Activated CD8-positive, alpha-beta memory T cell treated with anti-CD3 and anti-CD28 coated beads, Interleukin-2, amount 50 U/mL, for 4 hours (primary cell): Measurements from ENCODE around the gene SEPSECS.
A peak's percentile ranks its signal among the peaks of the same experiment; 100 is the strongest.

Experiments
- DNase-seq: peaks from one replicate; pipeline ENCODE4 v3.0.0-alpha.2; 2020

The SEPSECS gene

DNA sequence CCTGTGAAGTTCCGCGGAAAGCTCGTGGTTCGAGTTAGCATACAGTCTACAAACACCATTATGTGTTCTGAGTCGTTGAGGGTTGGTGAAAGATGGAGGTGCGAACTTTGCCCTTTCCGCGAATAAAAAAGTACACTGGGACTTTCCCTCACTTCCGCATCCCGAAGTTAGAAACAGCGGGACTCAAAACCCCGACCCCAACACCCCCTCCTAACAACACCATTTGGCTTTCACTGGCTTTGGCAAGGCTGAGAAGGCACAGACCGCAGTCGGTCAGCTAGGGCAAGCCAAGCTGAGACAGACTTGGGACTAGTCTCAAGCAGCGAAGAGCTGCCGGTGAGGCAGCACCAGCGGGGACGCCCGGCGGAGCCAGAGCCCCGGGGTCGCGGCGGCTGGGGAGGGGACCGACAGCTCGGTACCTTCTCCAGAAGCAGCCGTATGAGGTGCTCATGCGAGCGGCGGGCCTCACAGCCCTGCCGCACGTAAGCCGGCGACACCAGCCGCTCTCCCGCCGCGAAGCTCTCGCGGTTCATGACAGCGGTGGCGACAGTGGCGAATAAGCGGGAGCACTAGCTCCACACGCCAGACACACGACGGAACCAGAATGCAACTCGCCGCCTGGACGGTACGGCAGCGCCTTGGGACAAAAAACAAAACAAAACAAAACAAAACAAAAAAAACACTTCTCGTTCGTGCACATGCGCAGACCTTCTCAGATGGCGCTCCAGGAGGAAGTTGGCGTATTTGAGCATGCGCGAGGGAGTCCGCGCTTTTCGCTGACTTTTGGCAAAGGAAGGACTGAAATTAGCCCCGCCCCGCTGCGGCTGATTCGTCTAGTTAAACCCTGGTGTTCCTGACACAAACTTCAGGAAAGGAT lies at the start of gene SEPSECS:
Gene SEPSECS, minus strand, starts transcription at position 613 of the 877 bp plus-strand sequence. Its CDS starts 80 bp downstream, at position 533.
- DNase-seq, result peak; percentile 91

DNA sequence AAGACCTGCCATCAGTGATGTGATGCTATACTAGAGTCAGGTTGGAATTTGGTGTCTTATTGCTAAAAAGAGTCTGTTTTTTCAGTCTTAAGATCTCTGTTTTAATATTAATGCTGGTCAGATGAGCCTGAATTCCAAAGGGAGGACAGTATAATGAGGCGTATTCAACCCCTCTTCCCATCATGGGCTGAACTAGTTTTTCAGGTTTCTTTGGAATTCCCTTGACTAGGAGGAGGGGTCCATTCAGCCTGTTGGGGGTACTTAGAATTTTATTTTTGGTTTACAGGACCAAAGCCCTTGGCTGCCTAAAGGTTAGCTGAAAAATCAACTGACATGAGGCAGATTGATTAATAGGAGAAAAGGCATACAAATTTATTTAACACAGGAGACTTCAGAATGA lies 49.5 kb upstream of the SEPSECS start:
- DNase-seq, result no peak

DNA sequence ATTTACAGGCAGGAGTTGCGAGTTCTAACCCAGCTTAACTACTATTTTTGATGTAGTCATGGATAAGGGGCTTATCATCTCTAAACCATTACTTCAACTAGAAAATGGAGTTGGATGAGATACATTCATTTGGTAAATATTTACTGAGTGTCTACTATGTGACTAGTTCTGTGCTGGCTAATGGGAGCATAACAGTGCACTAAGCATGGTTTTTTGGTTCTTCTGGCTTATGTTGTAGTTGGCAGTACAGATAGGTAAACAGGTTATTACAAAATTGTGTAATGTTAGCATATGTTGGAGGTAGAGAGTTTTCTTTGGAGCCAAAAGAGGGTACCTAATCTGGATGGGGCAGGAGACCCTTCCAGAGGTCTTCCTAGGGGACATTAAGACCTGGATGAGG lies 47.7 kb upstream of the SEPSECS start:
- no peak for DNase-seq

DNA sequence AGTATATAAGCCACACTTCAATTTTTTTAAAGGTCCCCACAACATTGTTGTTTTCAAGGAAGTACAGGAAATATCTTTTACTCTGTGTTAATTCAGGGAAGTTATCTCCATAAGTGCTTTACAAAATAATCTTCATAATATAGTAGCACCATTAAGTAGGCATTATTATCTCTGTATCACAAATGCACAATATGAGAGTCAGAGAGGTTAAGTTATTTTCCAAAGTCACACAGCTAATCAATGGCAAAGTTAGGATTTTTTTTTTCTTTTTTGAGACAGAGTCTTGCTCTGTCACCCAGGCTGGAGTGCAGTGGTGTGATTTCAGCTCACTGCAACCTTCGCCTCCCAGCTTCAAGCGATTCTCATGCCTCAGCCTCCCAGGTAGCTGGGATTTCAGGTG lies 38.5 kb upstream of the SEPSECS start:
- DNase-seq, result no peak

DNA sequence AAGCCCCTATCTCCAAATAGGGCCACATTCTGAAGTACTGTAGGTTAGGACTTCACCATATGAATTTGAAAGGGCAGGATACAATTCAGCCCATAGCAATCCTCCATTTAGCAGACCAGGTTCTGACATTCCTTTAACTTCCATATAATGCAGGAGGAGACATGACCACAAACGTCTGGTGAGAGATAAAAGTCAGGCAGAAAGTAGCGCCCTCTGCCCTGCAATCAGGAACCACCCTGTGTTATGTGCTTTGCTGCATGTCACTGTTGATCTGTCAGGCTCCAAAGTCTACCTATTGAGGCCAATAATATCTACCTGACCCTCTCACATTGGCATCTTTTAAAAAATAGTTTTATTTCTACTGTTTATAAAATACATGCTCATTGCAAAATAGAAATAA lies 30.2 kb upstream of the SEPSECS start:
- no peak for DNase-seq

DNA sequence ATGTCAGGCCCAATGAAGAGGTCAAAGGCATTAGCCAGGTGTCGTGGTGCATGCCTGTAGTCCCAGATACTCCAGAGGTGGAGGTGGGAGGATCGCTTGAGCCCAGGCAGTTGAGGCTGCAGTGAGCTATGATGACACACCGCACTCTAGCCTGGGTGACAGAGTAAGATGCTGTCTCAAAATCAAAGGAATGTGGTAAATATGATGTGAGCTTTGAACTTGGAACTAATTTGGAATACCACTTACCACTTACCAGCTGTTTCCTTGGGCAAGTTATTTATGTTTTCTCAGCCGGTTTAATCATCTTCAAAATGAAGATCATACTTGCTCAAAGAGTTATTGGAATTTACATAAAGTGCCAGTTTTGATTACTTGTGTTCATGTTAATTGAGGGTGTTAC lies 23.8 kb upstream of the SEPSECS start:
- no peak for DNase-seq

DNA sequence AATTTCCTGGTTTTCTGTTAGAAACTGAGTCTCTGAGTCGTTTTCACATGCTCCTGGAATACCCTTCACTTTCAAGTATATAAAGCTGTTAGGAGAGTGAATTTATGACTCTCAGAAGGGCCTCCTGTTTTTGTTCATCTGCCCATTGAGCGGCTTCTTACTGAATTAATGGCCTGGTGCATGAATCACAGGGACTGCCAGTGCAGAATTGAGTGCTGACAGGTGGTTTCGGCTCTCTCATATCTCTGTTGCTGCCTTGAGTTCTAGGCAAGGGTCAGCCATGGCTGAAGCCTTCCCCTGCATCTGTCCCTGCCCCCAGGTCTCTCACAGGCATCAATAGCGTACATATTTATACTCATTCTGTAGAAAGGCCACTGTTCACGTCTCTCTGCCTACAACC lies 22.7 kb upstream of the SEPSECS start:
- DNase-seq, result no peak

DNA sequence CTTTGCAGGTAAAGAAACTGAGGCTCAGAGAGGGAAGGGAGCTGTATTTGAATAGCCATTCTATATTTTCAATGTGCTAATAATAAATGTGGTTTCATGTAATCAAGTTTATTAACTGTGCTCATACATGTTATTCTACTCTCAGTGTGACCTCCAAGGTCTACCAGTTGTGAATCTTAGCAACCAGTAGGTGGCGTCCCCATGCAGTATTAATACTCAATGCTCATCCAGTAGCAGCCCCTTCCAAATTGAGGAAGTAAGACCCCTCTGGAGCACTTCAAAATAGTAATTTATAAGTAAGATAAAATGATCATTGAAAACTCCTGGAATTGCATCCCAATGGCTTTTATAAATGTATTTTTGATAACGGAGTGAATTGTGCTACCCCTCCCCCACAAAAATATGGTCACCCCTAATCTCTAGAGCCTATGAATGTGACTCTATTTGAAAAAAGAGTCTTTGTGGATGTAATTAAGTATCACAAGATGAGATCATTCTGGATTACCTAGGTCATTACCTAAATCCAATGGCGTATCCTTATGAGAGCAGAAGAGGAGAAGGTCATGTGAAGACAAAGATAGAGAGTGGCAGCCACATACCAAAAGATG lies 20.4 kb upstream of the SEPSECS start:
- peak; percentile 19 for DNase-seq

DNA sequence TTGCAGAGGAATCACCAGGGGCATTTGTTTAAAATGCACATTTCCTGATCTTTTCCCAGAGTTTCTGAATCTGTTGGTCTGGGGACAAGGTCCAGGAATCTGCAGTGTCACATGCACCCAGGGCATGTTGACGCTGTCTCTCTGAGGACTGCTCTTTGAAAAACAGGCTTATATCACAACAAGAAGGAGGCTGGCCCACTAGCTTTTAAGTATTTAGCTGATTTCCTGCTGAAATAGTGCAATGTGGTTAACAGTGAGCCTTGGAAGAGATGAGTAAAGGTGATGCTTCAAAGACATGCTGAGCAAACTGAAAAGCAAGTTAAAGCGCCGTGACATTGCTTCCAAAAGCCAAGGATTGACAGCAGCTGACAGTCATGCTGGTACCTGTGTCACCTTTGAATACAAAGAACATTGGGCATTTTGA lies 18.6 kb upstream of the SEPSECS start:
- no peak for DNase-seq

DNA sequence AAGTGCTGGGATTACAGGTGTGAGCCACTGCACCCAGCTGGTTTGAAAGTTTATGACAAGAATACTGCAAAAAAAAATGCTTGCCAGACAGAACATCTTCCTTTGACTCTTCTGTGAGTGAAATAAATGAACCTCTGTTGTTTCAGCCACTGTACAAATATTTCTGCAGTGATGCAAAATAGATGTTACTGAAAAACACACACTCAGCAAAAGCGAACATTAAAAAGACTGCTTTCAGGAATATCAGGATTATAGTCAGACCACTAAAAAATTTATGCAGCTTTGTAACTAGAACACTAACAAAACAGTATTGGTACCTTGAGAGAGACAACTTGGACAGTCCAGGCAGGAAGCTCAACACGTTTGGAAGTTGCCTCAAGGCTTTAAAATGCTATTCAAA lies 16.9 kb upstream of the SEPSECS start:
- no peak for DNase-seq

DNA sequence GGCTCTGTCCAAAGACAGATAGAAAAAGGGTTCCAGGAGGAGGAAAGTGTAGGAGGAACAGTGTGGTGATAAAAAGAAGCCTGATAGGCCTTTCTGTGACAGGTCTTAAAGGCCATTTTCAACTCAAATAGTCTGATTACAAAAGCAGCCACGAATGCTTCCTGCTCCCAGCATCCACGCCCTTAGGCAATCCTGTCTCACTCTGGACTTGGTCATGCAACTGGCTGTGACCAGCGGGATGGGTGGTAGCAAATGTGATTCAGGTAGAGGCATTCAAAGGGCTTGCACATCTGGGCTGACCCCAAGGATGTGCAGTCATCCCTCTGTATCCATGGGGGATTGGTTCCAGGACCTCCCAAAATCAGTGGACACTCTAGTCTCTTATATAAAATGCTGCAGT lies 14.4 kb upstream of the SEPSECS start:
- no peak for DNase-seq

DNA sequence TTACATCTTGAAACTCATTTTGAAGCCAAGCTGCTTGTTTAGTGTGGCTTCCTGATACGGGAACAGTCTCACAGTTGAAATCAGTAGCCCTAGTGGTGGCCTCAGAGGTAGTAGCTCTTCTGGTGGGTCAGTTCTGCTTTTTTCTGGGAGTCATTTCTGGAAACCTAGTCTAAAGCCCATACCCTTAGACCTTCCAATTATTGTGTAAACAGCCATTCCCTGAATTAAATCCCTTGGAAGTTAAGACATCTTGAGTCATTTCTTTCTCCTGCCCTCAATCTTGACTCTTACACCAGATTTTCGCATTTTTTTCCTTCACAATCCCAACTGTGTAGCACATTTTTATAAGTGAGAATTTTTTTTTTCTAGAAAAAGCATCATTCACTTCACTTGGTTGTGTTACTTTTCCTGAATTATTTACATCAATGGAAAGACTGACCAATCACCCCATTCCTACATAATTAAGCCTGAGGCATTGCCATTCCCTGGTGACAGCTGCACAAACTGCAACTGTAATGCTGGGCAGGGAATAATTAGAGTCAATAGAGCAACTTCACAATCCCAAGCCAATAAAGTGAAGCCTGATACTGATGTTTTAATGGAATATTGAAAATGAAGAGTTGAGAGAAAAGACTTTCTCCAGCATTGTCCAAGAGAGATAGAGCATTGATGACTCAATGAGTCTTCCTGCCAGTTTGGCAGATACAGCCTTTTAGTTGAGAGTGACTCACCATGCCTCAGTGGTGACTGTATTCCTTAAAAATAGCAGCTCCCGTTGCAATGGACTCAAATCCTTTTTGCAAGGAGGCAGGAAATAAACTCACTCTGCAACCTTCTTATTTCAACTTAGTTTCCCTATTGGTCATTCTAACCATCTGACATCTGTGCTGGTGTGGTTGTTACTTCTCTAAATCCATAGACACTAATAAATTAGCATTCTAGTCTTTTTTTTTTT lies 13.0 kb upstream of the SEPSECS start:
- no peak for DNase-seq

DNA sequence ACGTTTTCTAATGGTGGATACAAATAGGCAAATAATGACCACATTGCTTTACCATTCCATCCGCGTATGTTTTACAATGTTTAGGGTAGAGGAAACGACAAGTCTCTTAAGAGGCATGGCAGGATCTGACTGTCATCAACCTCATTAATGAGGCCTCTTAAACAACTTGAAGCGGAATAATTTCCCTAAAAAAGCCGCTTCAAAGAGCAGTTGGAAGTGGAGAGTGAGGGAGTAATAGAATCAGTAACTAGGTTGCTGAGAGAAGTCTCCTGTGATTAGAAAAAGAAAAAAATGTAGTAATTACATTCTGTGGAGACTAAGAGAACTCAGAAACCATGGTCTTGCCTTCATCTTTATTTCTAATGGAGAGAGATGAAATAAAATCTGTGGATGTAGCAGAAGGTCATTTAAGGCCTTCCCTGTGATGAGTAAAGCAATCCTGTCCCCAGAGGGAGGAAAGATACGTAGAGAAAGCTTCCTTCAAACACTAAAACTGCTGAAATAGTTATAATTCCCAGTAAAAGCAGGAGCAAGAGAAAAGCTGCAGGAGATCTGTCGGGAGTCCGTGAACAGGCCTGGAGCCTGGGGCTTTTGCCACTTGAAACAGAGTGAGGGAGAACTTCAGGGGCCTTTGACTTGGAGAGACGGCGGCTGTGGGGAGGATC lies 11.1 kb upstream of the SEPSECS start:
- DNase-seq, result no peak

DNA sequence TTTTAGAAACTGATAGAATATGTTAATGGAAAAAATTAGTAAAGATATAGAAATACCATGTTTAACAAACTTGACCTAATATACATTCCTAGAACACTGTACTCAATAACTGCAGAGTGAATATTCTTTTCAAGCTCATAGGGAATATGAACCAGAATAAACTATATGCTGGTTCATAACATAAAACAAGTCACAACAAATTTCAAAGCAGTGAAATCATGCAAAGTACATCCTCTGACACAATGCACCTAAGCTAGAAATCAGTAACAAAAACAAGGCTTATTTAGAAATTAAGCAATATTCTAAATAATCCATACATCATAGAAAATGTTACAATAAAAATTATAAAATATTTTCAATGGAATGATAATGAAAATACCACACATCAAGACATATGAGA lies 9.2 kb upstream of the SEPSECS start:
- no peak for DNase-seq

DNA sequence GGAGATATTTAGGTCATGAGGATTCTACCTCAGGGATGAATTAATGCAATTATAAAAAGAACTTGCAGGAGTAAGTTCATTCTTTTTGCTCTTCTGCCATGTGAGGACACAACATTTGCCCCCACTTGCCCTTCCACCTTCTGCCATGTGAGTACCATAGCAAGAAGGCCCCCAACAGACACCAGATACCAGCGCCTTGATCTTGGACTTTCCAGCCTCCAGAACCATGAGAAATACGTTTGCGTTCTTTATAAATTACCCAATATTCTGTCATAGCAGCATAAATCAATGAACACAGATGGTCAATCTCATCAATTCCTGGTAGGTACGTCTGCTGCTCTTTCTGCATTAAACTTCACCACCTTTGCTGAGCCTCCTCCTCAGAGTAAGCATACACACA lies 5.7 kb upstream of the SEPSECS start:
- no peak for DNase-seq

DNA sequence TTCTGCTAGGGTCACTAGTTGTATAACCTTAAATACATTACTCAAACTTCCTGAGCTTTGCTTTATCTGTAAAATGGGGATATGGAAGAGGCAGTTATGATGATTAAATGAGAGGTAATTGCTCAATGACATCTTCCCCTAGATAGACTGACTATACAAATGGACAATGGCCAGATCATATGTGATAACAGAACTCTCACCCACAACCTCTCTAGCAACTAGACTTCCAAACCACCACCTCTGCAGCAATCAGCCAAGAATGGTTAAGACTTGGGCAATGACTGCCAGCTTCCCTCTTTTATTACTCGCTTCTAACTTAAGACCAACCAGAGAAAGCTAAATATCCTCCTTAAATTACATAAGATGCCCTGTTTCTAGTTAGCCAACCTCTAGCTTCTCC lies 2.9 kb upstream of the SEPSECS start:
- no peak for DNase-seq

DNA sequence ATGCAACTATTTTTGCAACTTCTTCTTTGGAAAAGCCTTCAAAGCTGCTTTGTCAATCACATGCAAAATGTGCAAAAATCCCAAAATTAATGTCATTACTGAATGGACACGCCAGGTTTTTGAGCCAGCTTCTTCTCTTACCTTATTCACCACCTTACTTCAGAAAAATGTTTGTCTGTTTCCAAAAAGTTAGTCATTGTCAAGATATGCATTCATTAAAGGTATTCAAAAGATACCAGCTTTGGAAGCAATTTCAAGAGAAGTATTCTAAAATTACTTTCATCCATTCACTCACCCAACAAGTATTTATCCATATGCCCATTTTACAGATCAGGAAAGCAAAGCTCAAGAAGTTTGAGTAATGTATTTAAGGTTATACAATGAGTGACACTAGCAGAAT lies 2.3 kb upstream of the SEPSECS start:
- DNase-seq, result no peak

DNA sequence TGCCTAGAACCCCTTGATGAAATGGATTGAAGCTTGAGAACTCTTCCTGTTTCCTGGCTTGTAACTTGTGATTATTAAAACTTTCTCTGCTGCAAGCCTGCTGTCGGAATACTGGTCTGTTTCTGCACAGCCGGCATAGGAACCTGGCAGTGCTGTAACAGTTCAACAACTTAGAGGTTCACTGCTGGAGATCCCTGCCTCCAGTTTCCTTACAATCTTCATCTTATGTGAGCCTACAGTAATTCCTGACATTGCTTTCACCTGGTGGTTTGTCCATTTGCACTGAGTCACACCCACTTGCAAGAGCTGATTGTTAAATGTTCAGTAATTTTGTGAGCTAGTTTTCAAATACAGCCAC lies 1.3 kb upstream of the SEPSECS start:
- no peak for DNase-seq

DNA sequence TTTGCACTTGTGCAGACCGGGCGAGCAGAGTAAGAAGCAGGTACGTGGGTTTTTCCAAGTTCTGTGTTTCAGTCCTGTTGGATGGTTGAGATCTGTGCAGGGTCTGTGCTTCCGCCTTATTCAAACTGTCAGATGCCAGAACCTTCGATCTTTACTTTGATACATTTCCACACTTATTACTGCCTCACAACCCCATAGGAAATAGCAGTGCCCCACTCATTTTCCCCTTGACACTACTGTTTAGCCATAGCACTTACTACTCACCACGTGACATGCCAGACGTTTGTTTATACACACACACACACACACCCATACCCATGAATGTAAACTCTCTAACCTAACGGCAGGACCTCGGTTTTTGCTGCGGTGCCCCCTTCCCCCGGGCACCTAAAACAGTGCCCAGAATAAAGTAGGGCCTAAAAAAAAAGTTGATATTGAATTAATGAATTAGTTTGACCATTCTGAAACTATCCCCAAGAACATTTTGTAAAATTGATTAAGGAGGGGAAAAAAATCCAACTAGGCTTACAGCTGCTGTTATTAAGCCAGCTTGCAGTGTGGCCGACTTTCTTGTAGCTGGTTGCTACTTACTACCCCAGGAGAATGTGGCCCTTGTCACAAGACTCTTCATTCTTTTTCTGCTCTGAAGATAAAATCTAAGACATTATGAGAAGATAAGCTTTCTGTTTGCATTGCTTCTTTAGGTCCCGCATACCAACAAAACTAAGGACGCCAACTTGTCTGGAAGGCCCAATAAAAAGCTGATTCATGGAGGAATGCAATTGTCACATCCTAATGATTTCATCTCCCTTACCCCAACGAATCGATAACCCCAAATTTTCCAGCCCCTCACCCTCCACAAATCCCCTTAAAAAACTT lies 704 bp upstream of the SEPSECS start:
- DNase-seq, result no peak

DNA sequence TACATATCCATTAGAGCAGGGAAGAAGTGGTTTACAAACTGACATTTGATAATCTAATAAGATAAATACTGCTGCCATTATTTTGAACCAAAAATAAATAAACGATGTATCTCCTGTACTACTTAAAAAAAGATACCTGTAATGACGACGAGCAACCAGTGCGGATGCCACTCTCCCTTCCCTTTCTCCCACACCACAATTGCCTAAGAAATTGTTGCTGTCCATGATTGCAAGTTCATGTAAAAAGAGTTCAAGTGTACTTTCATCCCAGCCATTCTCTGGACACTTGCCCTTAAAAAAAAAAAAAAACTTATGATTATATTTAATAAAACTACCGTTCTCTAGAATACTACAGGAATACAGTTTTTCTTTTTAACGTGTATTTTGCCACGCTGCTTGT lies 1.4 kb downstream of the SEPSECS start:
- no peak for DNase-seq

DNA sequence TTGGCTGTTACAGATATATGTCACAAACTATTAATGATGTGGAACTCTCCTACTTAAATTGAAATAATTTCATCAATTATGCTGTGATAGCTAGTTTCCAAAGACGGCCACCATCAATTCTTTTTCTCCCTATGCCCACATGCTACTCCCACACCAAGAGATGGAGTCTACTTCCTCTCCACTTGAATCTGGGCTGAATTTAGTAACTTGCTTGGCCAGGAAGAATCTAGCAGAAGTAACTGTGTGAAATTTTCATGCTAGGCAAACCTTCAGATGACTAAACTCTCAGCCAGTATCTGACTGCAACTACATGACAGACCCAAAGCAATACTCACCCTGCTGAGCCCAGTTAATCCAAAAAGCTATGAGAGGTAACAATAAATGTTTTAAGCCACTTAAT lies 3.2 kb downstream of the SEPSECS start:
- no peak for DNase-seq

DNA sequence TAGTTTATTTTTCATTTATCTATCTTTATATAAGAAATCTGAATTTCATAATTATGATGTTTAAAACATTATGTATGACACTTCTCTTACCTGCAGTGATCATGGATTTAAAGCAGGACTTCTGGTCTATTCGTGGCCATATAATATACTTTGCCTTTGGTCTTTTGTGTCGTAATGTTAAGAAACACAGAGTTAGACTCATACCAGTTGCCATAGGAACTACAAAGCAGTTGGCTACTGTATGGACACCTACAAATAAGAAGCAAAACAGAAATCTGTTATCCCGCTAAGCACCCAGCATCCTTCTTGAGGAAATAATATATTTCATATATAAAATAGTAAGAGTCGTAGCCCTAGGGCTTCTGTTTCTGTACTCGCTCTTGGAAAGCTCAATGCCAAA lies 4.3 kb downstream of the SEPSECS start:
- DNase-seq, result no peak
